Left lobe of liver (tissue), 2 donors: ENCODE results near the gene SCYGR2. TPM values are rescaled to one million over a fixed set of nuclear protein-coding genes. Genes with fewer than 3 reads are reported as not detected.

Experiments
- ATAC-seq: fragments of 200-7000 bp; cut with Tn5 transposase; one replicate; pipeline ENCODE4 v1.9.1; 2020; ENCODE audit warnings: mild to moderate bottlenecking, moderate library complexity
- DNase-seq: peaks from one replicate; pipeline ENCODE4 v3.0.0-alpha.2; 2020; ENCODE audit warnings: low spot score
- total RNA-seq: library from RNA; stranded (reverse); gene quantifications from one replicate; pipeline ENCODE4 v1.2.1, GENCODE V29; 2021
- donor health status: DM: no; HTN: no; CAD: no; lungs with moderate emphysema.
- donor health status: DM: no; HTN: yes; CAD: no.

Gene SCYGR2
- total RNA-seq, 1 donor from 2014 or later: not detected

- DNase-seq (no peak), ATAC-seq (no peak)
Measured at GRCh38 chr2:227612546-227613271, 14.0 kb downstream of the SCYGR2 start.

- DNase-seq (no peak), ATAC-seq (no peak)
Measured at GRCh38 chr2:227613272-227613660, 14.6 kb downstream of the SCYGR2 start.

GRCh38 chr2:227614246-227614645 is 15.6 kb downstream of the SCYGR2 start:
- no peak for ATAC-seq

GRCh38 chr2:227614740-227615139 is 16.0 kb downstream of the SCYGR2 start, which contains the start of gene SCYGR3:
TSS of gene SCYGR3 (minus strand) at chr2:227614840. CDS start at chr2:227614840, 0 bp downstream.
- DNase-seq (no peak), ATAC-seq (no peak)

More at GRCh38 chr2:227614246-227614645, 15.6 kb downstream of the SCYGR2 start:
- no peak for DNase-seq

GRCh38 chr2:227615181-227615580 is 16.5 kb downstream of the SCYGR2 start:
- ATAC-seq (no peak), DNase-seq (no peak)

- no peak for ATAC-seq
Measured at GRCh38 chr2:227615906-227616305, 17.2 kb downstream of the SCYGR2 start.

GRCh38 chr2:227616631-227617030 is 17.9 kb downstream of the SCYGR2 start:
- ATAC-seq: no peak
- DNase-seq: no peak

More at GRCh38 chr2:227615906-227616305, 17.2 kb downstream of the SCYGR2 start:
- no peak for DNase-seq

- DNase-seq (no peak), ATAC-seq (peak; percentile 47)
Measured at GRCh38 chr2:227617316-227618230, 18.9 kb downstream of the SCYGR2 start, which contains the start of gene SCYGR4. TSS of gene SCYGR4 (plus strand) at chr2:227617498. CDS start at chr2:227617498, 0 bp downstream.

- ATAC-seq (no peak), DNase-seq (no peak)
Measured at GRCh38 chr2:227623226-227623625, 24.5 kb downstream of the SCYGR2 start.

GRCh38 chr2:227625420-227625819 is 26.7 kb downstream of the SCYGR2 start:
- ATAC-seq (no peak), DNase-seq (no peak)

- ATAC-seq (no peak), DNase-seq (no peak)
Measured at GRCh38 chr2:227626580-227627151, 28.0 kb downstream of the SCYGR2 start.

GRCh38 chr2:227627769-227628168 is 29.1 kb downstream of the SCYGR2 start:
- DNase-seq (no peak), ATAC-seq (no peak)

- no peak for ATAC-seq
- DNase-seq: no peak
Measured at GRCh38 chr2:227629435-227629834, 30.7 kb downstream of the SCYGR2 start.

GRCh38 chr2:227630322-227630721 is 31.6 kb downstream of the SCYGR2 start:
- ATAC-seq (no peak), DNase-seq (no peak)

GRCh38 chr2:227632827-227633226 is 34.1 kb downstream of the SCYGR2 start:
- ATAC-seq (no peak), DNase-seq (no peak)

GRCh38 chr2:227634201-227634600 is 35.5 kb downstream of the SCYGR2 start:
- DNase-seq (no peak), ATAC-seq (no peak)

- no peak for DNase-seq
- no peak for ATAC-seq
Measured at GRCh38 chr2:227642656-227643055, 44.0 kb downstream of the SCYGR2 start.

- ATAC-seq (no peak), DNase-seq (no peak)
Measured at GRCh38 chr2:227643990-227644551, 45.4 kb downstream of the SCYGR2 start.
